Astrocyte (in vitro differentiated cells and primary cell): Measurements from ENCODE around the gene GPR22. TPM values are rescaled to one million over a fixed set of nuclear protein-coding genes. Genes with fewer than 3 reads are reported as not detected.

Experiments used
- DNase-seq: peaks from one replicate; pipeline ENCODE4 v3.0.0-alpha.2; 2010; ENCODE audit warnings: low read depth
- FAIRE-seq: peaks from 2 replicates; lab custom pipeline; 2011; peaks lifted over from hg19 to GRCh38; lab: Jason Lieb, UNC
- H2AFZ ChIP-seq: 2 replicates; pipeline ENCODE4 v1.6.0; 2012; ENCODE audit warnings: low read depth, low read length, inconsistent platforms
- H3K27ac ChIP-seq: 2 replicates; pipeline ENCODE4 v1.5.1; 2011; ENCODE audit warnings: low read depth, low read length, inconsistent platforms
- H3K27me3 ChIP-seq: 2 replicates; pipeline ENCODE4 v1.6.0; 2011; ENCODE audit warnings: low read length, inconsistent platforms; ENCODE audit not compliant: insufficient read depth
- H3K36me3 ChIP-seq: 2 replicates; pipeline ENCODE4 v1.5.1; 2011; ENCODE audit warnings: low read length, inconsistent platforms; ENCODE audit not compliant: insufficient read depth
- H3K4me1 ChIP-seq: 2 replicates; pipeline ENCODE4 v1.5.1; 2011; ENCODE audit warnings: low read length, inconsistent platforms; ENCODE audit not compliant: insufficient read depth
- H3K4me2 ChIP-seq: 2 replicates; pipeline ENCODE4 v1.6.0; 2012; ENCODE audit warnings: low read length, inconsistent platforms
- H3K4me3 ChIP-seq: 2 replicates; pipeline ENCODE4 v1.5.1; 2011; ENCODE audit warnings: low read depth, mild to moderate bottlenecking, low read length, inconsistent platforms; ENCODE audit not compliant: insufficient read depth
- H3K79me2 ChIP-seq: 2 replicates; pipeline ENCODE4 v1.6.0; 2012; ENCODE audit warnings: mild to moderate bottlenecking, low read length, inconsistent platforms; ENCODE audit not compliant: insufficient read depth
- H3K9ac ChIP-seq: 2 replicates; pipeline ENCODE4 v1.6.0; 2012; ENCODE audit warnings: mild to moderate bottlenecking, low read length, inconsistent platforms
- H3K9me3 ChIP-seq: 2 replicates; pipeline ENCODE4 v1.5.1; 2012; ENCODE audit warnings: low read depth, mild to moderate bottlenecking, low read length, inconsistent platforms; ENCODE audit not compliant: insufficient read depth
- H4K20me1 ChIP-seq: 2 replicates; pipeline ENCODE4 v1.6.0; 2012; ENCODE audit warnings: low read length, inconsistent platforms; ENCODE audit not compliant: insufficient read depth
- H3K27ac Mint-ChIP-seq: one replicate; pipeline ENCODE4 v1.8.0; 2021; ENCODE audit warnings: mild to moderate bottlenecking, mixed read lengths; ENCODE audit not compliant: unreplicated experiment
- H3K27me3 Mint-ChIP-seq: one replicate; pipeline ENCODE4 v1.8.0; 2021; ENCODE audit warnings: low read depth, mixed read lengths; ENCODE audit not compliant: unreplicated experiment
- H3K36me3 Mint-ChIP-seq: one replicate; pipeline ENCODE4 v1.8.0; 2021; ENCODE audit warnings: low read depth, mixed read lengths; ENCODE audit not compliant: unreplicated experiment
- H3K4me1 Mint-ChIP-seq: one replicate; pipeline ENCODE4 v1.8.0; 2021; ENCODE audit warnings: low read depth, mixed read lengths; ENCODE audit not compliant: unreplicated experiment
- H3K4me3 Mint-ChIP-seq: one replicate; pipeline ENCODE4 v1.8.0; 2021; ENCODE audit warnings: mild to moderate bottlenecking, moderate library complexity, mixed read lengths; ENCODE audit not compliant: unreplicated experiment
- H3K9me3 Mint-ChIP-seq: one replicate; pipeline ENCODE4 v1.8.0; 2021; ENCODE audit warnings: mild to moderate bottlenecking, mixed read lengths; ENCODE audit not compliant: unreplicated experiment
- EZH2 ChIP-seq: IDR thresholded peaks from 2 replicates; pipeline ENCODE4 v1.6.1; 2012; ENCODE audit warnings: mild to moderate bottlenecking, low read length, inconsistent platforms; ENCODE audit not compliant: insufficient read depth
- total RNA-seq: library from RNA; stranded (reverse); gene quantifications from 2 replicates; pipeline ENCODE4 v1.2.1, GENCODE V29; 2021
- TF ChIP-seq, protein P1 (sequence below): IDR thresholded peaks from 2 replicates; pipeline ENCODE4 v1.5.1; 2011; ENCODE audit warnings: low read depth, mild to moderate bottlenecking, inconsistent platforms, low read length, moderate library complexity; ENCODE audit not compliant: insufficient read depth

The GPR22 gene
- total RNA-seq, 1 donor from 2014 or later = not detected

DNA sequence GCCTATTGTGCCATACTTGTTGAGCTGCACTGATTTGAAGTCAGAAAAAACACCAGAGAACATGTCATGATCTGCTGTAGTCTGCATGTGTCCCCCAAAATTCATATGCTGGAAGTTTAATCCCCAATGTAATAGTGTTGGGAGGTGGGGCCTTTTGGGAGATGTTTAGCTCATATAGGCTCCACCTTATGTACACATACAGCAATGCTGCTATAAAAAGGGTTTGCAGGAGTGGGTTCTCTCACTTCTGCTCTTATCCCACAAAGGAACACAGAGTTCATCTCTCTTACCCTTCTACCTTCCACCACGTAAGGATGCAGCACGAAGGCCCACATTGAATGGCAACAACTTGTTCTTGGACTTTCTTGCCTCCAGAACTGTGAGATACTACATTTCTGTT lies 23.0 kb downstream of the GPR22 start:
- H2AFZ ChIP-seq = no peak overlapping the region
- H3K36me3 ChIP-seq = no peaks in the 10 kb centered on the region
- no peaks in the 10 kb centered on the region for H3K4me1 ChIP-seq
- no peak overlapping the region for H3K4me3 Mint-ChIP-seq
- H3K4me2 ChIP-seq = no peak overlapping the region
- FAIRE-seq (no peak), DNase-seq (no peak)
- peaks cover 2% of the 10 kb centered on the region for H3K9me3 Mint-ChIP-seq
- H3K9ac ChIP-seq = no peak overlapping the region
- H4K20me1 ChIP-seq = peaks cover 40% of the 10 kb centered on the region
- H3K36me3 Mint-ChIP-seq = peaks cover 4% of the 10 kb centered on the region
- H3K4me3 ChIP-seq = no peak overlapping the region
- H3K4me1 Mint-ChIP-seq = peaks cover 8% of the 10 kb centered on the region
- H3K27me3 Mint-ChIP-seq = no peaks in the 10 kb centered on the region
- TF ChIP-seq EZH2 = no peak
- H3K27ac ChIP-seq = no peak overlapping the region
- H3K27ac Mint-ChIP-seq = no peak overlapping the region
- H3K9me3 ChIP-seq = no peaks in the 10 kb centered on the region
- no peaks in the 10 kb centered on the region for H3K27me3 ChIP-seq
- H3K79me2 ChIP-seq = peaks cover 39% of the 10 kb centered on the region

DNA sequence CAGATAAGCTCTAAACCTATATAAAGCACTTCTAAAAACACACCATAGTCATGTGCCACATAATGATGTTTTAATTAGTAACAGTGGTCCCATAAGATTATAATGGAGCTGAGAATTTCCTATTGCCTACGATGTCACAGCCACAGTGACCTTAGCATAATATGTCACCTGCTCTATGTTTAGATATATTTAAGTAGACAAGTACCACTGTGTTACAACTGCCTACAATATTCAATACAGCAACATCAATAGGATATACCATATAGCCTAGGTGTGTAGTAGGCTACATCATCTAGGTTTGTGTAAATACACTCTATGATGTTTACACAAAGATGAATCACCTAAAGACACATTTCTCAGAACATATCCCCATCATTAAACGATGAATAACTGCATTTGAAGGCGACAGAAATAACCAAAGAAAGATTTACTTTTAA lies 24.5 kb downstream of the GPR22 start:
- Histone ChIP-seq H2AFZ (no peak overlapping the region), H3K4me3 (no peak overlapping the region), H3K79me2 (peaks cover 49% of the 10 kb centered on the region), H3K9me3 (no peaks in the 10 kb centered on the region), H3K4me2 (no peak overlapping the region), H3K27me3 (no peaks in the 10 kb centered on the region), H3K36me3 (no peaks in the 10 kb centered on the region), H3K4me1 (no peaks in the 10 kb centered on the region), H3K27ac (no peak overlapping the region), H3K9ac (no peak overlapping the region), H4K20me1 (peaks cover 40% of the 10 kb centered on the region)
- DNase-seq (no peak), FAIRE-seq (no peak)
- no peak overlapping the region for H3K4me3 Mint-ChIP-seq
- peaks cover 4% of the 10 kb centered on the region for H3K36me3 Mint-ChIP-seq
- H3K4me1 Mint-ChIP-seq = peaks cover 8% of the 10 kb centered on the region
- no peak overlapping the region for H3K27ac Mint-ChIP-seq
- peaks cover 2% of the 10 kb centered on the region for H3K9me3 Mint-ChIP-seq
- TF ChIP-seq, protein P1, sequence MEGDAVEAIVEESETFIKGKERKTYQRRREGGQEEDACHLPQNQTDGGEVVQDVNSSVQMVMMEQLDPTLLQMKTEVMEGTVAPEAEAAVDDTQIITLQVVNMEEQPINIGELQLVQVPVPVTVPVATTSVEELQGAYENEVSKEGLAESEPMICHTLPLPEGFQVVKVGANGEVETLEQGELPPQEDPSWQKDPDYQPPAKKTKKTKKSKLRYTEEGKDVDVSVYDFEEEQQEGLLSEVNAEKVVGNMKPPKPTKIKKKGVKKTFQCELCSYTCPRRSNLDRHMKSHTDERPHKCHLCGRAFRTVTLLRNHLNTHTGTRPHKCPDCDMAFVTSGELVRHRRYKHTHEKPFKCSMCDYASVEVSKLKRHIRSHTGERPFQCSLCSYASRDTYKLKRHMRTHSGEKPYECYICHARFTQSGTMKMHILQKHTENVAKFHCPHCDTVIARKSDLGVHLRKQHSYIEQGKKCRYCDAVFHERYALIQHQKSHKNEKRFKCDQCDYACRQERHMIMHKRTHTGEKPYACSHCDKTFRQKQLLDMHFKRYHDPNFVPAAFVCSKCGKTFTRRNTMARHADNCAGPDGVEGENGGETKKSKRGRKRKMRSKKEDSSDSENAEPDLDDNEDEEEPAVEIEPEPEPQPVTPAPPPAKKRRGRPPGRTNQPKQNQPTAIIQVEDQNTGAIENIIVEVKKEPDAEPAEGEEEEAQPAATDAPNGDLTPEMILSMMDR = no peak
- TF ChIP-seq EZH2 = no peak
- H3K27me3 Mint-ChIP-seq = no peaks in the 10 kb centered on the region

DNA sequence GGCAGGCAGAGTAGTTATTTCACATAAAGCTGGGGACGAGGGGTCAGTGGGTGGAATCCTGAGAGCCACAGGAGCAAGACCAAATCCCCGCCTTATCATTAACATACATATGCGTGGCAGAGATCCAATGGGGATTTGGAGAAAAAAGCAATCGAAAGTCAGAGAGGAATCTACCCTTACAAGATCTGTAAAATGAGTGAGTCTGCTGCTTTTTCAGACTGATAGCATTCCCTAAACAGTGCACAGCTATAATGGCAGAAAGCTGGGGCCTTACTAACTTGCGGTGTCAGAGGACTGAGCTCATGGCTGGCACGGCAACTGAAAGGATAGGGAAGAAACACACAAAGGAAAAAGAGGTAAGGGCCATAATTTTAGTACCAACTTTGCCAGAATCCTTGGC lies 25.0 kb downstream of the GPR22 start:
- Mint-ChIP-seq H3K9me3 (peaks cover 2% of the 10 kb centered on the region), H3K36me3 (peaks cover 4% of the 10 kb centered on the region), H3K4me3 (no peak overlapping the region), H3K4me1 (peaks cover 12% of the 10 kb centered on the region), H3K27me3 (no peaks in the 10 kb centered on the region), H3K27ac (no peak overlapping the region)
- H3K79me2 ChIP-seq = peaks cover 49% of the 10 kb centered on the region
- H4K20me1 ChIP-seq = peaks cover 40% of the 10 kb centered on the region
- H3K4me1 ChIP-seq = no peaks in the 10 kb centered on the region
- H3K4me3 ChIP-seq = no peak overlapping the region
- H3K36me3 ChIP-seq = no peaks in the 10 kb centered on the region
- no peak overlapping the region for H2AFZ ChIP-seq
- DNase-seq (no peak), FAIRE-seq (no peak)
- H3K9ac ChIP-seq = no peak overlapping the region
- H3K4me2 ChIP-seq = no peak overlapping the region
- no peak overlapping the region for H3K27ac ChIP-seq
- no peaks in the 10 kb centered on the region for H3K27me3 ChIP-seq
- TF ChIP-seq, protein P1 = no peak
- TF ChIP-seq EZH2 = no peak
- H3K9me3 ChIP-seq = no peaks in the 10 kb centered on the region
